Gastrocnemius medialis (tissue), 4 donors: ENCODE measurements around the gene CCDC86.

Source experiments
- CTCF ChIP-seq, 5 experiments: fragments of 450-650 bp in 3 of 5; fragments of 200-600 bp in 2 of 5; sonication (generic) in 2 of 5; IDR thresholded peaks in 4 of 5; conservative IDR thresholded peaks in 1 of 5; 1 replicate in 4 of 5; 2 replicates in 1 of 5; pipeline ENCODE4 v1.5.1; 2016 to 2019; ENCODE audit warnings: antibody characterized with exemption in 5 of 5, mild to moderate bottlenecking in 3 of 5, moderate library complexity in 3 of 5
- POLR2A ChIP-seq, 2 donors: fragments of 450-650 bp; IDR thresholded peaks; one replicate each; pipeline ENCODE4 v1.6.1; 2017; ENCODE audit warnings: antibody characterized with exemption in 2 of 2, mild to moderate bottlenecking in 2 of 2, moderate library complexity in 2 of 2

- TF ChIP-seq CTCF (IDR thresholded peaks at IDR 0.05 in 4 of 5, conservative IDR thresholded peaks at IDR 0.05 in 1 of 5) (peak; percentile 82 to 97 (median 92)), POLR2A (IDR thresholded peaks at IDR 0.05) (no peak)
Measured at GRCh38 chr11:60899046-60899936, 57.4 kb downstream of the CCDC86 start.
